Measurements from ENCODE around the gene SPOP. TPM values are rescaled to one million over a fixed set of nuclear protein-coding genes. Genes with fewer than 3 reads are reported as not detected.

SPOP gene
- total RNA-seq, 1 donor from 2014 or later: 62.9 TPM

- DNase-seq (ENCODE audit: low spot score): no peak
- Mint-ChIP-seq H3K9me3 (ENCODE audit: low read depth) (peaks cover 7% of the 10 kb centered on the region), H3K36me3 (ENCODE audit: low read depth) (peaks cover 9% of the 10 kb centered on the region), H3K27ac (ENCODE audit: unreplicated experiment) (no peak overlapping the region), H3K27me3 (ENCODE audit: low read depth) (no peaks in the 10 kb centered on the region), H3K4me3 (ENCODE audit: unreplicated experiment) (no peak overlapping the region), H3K4me1 (ENCODE audit: low read depth) (no peaks in the 10 kb centered on the region)
- TF ChIP-seq CTCF (IDR thresholded peaks at IDR 0.05): no peak
Observed at GRCh38 chr17:49722066-49722465, 44.2 kb upstream of the SPOP start.

- no peaks in the 10 kb centered on the region for H3K9me3 Mint-ChIP-seq (ENCODE audit: low read depth)
- TF ChIP-seq CTCF (IDR thresholded peaks at IDR 0.05): no peak
- no peak for DNase-seq (ENCODE audit: low spot score)
- no peak overlapping the region for H3K4me3 Mint-ChIP-seq (ENCODE audit: unreplicated experiment)
- H3K4me1 Mint-ChIP-seq (ENCODE audit: low read depth): peaks cover 8% of the 10 kb centered on the region
- H3K36me3 Mint-ChIP-seq (ENCODE audit: low read depth): peaks cover 3% of the 10 kb centered on the region
- H3K27me3 Mint-ChIP-seq (ENCODE audit: low read depth): no peaks in the 10 kb centered on the region
- H3K27ac Mint-ChIP-seq (ENCODE audit: unreplicated experiment): peak overlapping the region; percentile 45
Observed at GRCh38 chr17:49717371-49717861, 39.5 kb upstream of the SPOP start.

- Mint-ChIP-seq H3K36me3 (ENCODE audit: low read depth) (peaks cover 3% of the 10 kb centered on the region), H3K4me3 (ENCODE audit: unreplicated experiment) (no peak overlapping the region)
- TF ChIP-seq CTCF (IDR thresholded peaks at IDR 0.05): no peak
Observed at GRCh38 chr17:49716668-49717364, 38.9 kb upstream of the SPOP start.

GRCh38 chr17:49715717-49716279 lies 37.9 kb upstream of the SPOP start:
- H3K27ac Mint-ChIP-seq (ENCODE audit: unreplicated experiment): no peak overlapping the region
- H3K27me3 Mint-ChIP-seq (ENCODE audit: low read depth): no peaks in the 10 kb centered on the region
- H3K4me3 Mint-ChIP-seq (ENCODE audit: unreplicated experiment): no peak overlapping the region
- TF ChIP-seq CTCF (IDR thresholded peaks at IDR 0.05): no peak
- H3K9me3 Mint-ChIP-seq (ENCODE audit: low read depth): no peaks in the 10 kb centered on the region
- H3K36me3 Mint-ChIP-seq (ENCODE audit: low read depth): peaks cover 1% of the 10 kb centered on the region
- DNase-seq (ENCODE audit: low spot score): no peak
- peaks cover 8% of the 10 kb centered on the region for H3K4me1 Mint-ChIP-seq (ENCODE audit: low read depth)

More at GRCh38 chr17:49716668-49717364, 38.9 kb upstream of the SPOP start:
- Mint-ChIP-seq H3K9me3 (ENCODE audit: low read depth) (no peaks in the 10 kb centered on the region), H3K27me3 (ENCODE audit: low read depth) (no peaks in the 10 kb centered on the region), H3K4me1 (ENCODE audit: low read depth) (peaks cover 8% of the 10 kb centered on the region), H3K27ac (ENCODE audit: unreplicated experiment) (peak overlapping the region; percentile 45)
- no peak for DNase-seq (ENCODE audit: low spot score)

GRCh38 chr17:49715216-49715615 lies 37.3 kb upstream of the SPOP start:
- Mint-ChIP-seq H3K4me1 (ENCODE audit: low read depth) (peaks cover 8% of the 10 kb centered on the region), H3K27me3 (ENCODE audit: low read depth) (no peaks in the 10 kb centered on the region), H3K27ac (ENCODE audit: unreplicated experiment) (no peak overlapping the region), H3K4me3 (ENCODE audit: unreplicated experiment) (no peak overlapping the region), H3K36me3 (ENCODE audit: low read depth) (peaks cover 1% of the 10 kb centered on the region), H3K9me3 (ENCODE audit: low read depth) (no peaks in the 10 kb centered on the region)
- DNase-seq (ENCODE audit: low spot score): no peak
- TF ChIP-seq CTCF (IDR thresholded peaks at IDR 0.05): no peak

Data from chondrocyte (in vitro differentiated cells).